SK-N-SH (cell line): Measurements from ENCODE around the gene ZNF225. TPM values are rescaled to one million over a fixed set of nuclear protein-coding genes. Genes with fewer than 3 reads are reported as not detected.

Experiments used
- CTCF ChIA-PET: fragments of 300-600, 350-600 bp; formaldehyde crosslinking; extraction: SDS; loops from one replicate; lab custom pipeline; 2021; lab: Yijun Ruan, JAX
- POLR2A ChIA-PET: fragments of 350-600 bp; sonication (Branson Sonifier 250); formaldehyde crosslinking; extraction: SDS; loops from one replicate; lab custom pipeline; 2020; ENCODE audit warnings: antibody characterized with exemption, inconsistent platforms; lab: Yijun Ruan, JAX
- DNase-seq: peaks from one replicate; pipeline ENCODE4 v3.0.0; 2012
- H2AFZ ChIP-seq: fragments of 200-600 bp; sonication (generic); 2 replicates; pipeline ENCODE4 v1.8.1; 2016; ENCODE audit warnings: antibody characterized with exemption, mild to moderate bottlenecking, low read depth
- H3F3A ChIP-seq: fragments of 200-600 bp; sonication (generic); replicated peaks from 2 replicates; pipeline ENCODE3; 2016; ENCODE audit warnings: antibody characterized with exemption, mild to moderate bottlenecking; ENCODE audit not compliant: insufficient read depth
- H3K27ac ChIP-seq, 2 experiments: fragments of 200-500 bp in 1 of 2; fragments of 200-600 bp in 1 of 2; sonication (Bioruptor generic) in 1 of 2; sonication (generic), shearing (Covaris generic) in 1 of 2; 2 replicates each; pipeline versions ENCODE4 v1.5.1 to v1.6.1; 2014 to 2016; ENCODE audit warnings: low read depth in 2 of 2, inconsistent platforms in 1 of 2, low read length in 1 of 2, mild to moderate bottlenecking in 1 of 2, mixed read lengths in 1 of 2
- H3K27me3 ChIP-seq: fragments of 200-600 bp; sonication (generic), shearing (Covaris generic); 2 replicates; pipeline ENCODE4 v1.6.1; 2016; ENCODE audit warnings: mixed run types; ENCODE audit not compliant: insufficient read depth
- H3K36me3 ChIP-seq, 2 experiments: fragments of 200-500 bp in 1 of 2; fragments of 200-600 bp in 1 of 2; sonication (Bioruptor generic) in 1 of 2; sonication (generic) in 1 of 2; replicated peaks in 1 of 2; 2 replicates each; pipeline versions ENCODE3 to v1.5.1; 2014 to 2016; ENCODE audit warnings: low read length in 1 of 2, mild to moderate bottlenecking in 1 of 2; ENCODE audit not compliant: insufficient read depth in 2 of 2, control insufficient read depth in 1 of 2
- H3K4me1 ChIP-seq, 2 experiments: fragments of 200-500 bp in 1 of 2; fragments of 200-600 bp in 1 of 2; sonication (Bioruptor generic) in 1 of 2; sonication (generic), shearing (Covaris generic) in 1 of 2; 2 replicates each; pipeline versions ENCODE4 v1.5.1 to v1.6.1; 2014 to 2016; ENCODE audit warnings: low read depth in 1 of 2, low read length in 1 of 2, mixed run types in 1 of 2; ENCODE audit not compliant: insufficient read depth in 2 of 2, control insufficient read depth in 1 of 2
- H3K4me2 ChIP-seq: fragments of 200-600 bp; sonication (generic), shearing (Covaris generic); 2 replicates; pipeline ENCODE4 v1.6.1; 2017; ENCODE audit warnings: mixed run types
- H3K4me3 ChIP-seq, 2 experiments: fragments of 200-500 bp in 1 of 2; fragments of 200-600 bp in 1 of 2; sonication (Bioruptor generic) in 1 of 2; sonication (generic), shearing (Covaris generic) in 1 of 2; 2 replicates each; pipeline versions ENCODE4 v1.5.1 to v1.8.1; 2014 to 2016; ENCODE audit warnings: low read depth in 2 of 2, inconsistent platforms in 1 of 2, low read length in 1 of 2, mild to moderate bottlenecking in 1 of 2, mixed read lengths in 1 of 2, moderate library complexity in 1 of 2
- H3K79me2 ChIP-seq: fragments of 200-600 bp; sonication (generic); 2 replicates; pipeline ENCODE4 v1.8.1; 2017; ENCODE audit warnings: mild to moderate bottlenecking; ENCODE audit not compliant: insufficient read depth
- H3K9ac ChIP-seq: fragments of 200-600 bp; sonication (generic); 2 replicates; pipeline ENCODE4 v1.6.1; 2017; ENCODE audit warnings: mixed run types
- H3K9me2 ChIP-seq: fragments of 200-600 bp; sonication (generic); 2 replicates; pipeline ENCODE4 v1.6.1; 2017; ENCODE audit warnings: mixed run types
- H3K9me3 ChIP-seq: fragments of 200-600 bp; sonication (generic); 2 replicates; pipeline ENCODE4 v1.6.1; 2017; ENCODE audit warnings: mixed run types, mild to moderate bottlenecking, moderate library complexity
- H4K20me1 ChIP-seq: fragments of 200-600 bp; sonication (generic); 2 replicates; pipeline ENCODE4 v1.6.1; 2017; ENCODE audit warnings: mild to moderate bottlenecking, mixed run types; ENCODE audit not compliant: insufficient read depth
- CHD2 ChIP-seq: fragments of 150-350 bp; IDR thresholded peaks from 2 replicates; pipeline ENCODE4 v1.6.1; 2018; ENCODE audit warnings: low read length; ENCODE audit not compliant: partially characterized antibody
- CTCF ChIP-seq: fragments of 200-600 bp; sonication (generic); IDR thresholded peaks from 2 replicates; pipeline ENCODE4 v1.6.1; 2017; ENCODE audit warnings: antibody characterized with exemption, mild to moderate bottlenecking, moderate library complexity
- EP300 ChIP-seq, 2 experiments: IDR thresholded peaks; 2 replicates each; pipeline versions ENCODE4 v1.4.0 to v1.6.1; 2012; ENCODE audit warnings: borderline replicate concordance in 1 of 2, low read depth in 1 of 2, low read length in 1 of 2
- FOSL2 ChIP-seq: IDR thresholded peaks from 2 replicates; pipeline ENCODE4 v1.4.0; 2012; ENCODE audit warnings: low read depth, mild to moderate bottlenecking, moderate library complexity, borderline replicate concordance
- GABPA ChIP-seq: IDR thresholded peaks from 2 replicates; pipeline ENCODE4 v1.4.0; 2012; ENCODE audit warnings: low read depth, mild to moderate bottlenecking
- JUND ChIP-seq: IDR thresholded peaks from 2 replicates; pipeline ENCODE4 v1.4.0; 2012
- MXI1 ChIP-seq: IDR thresholded peaks from 2 replicates; pipeline ENCODE4 v1.6.1; 2012; ENCODE audit warnings: mild to moderate bottlenecking, low read depth, low read length, improper control_type of control experiment
- NFIC ChIP-seq: IDR thresholded peaks from 2 replicates; pipeline ENCODE4 v1.4.0; 2012; ENCODE audit warnings: borderline replicate concordance
- POLR2AphosphoS5 ChIP-seq: IDR thresholded peaks from 2 replicates; pipeline ENCODE4 v1.6.1; 2012; ENCODE audit warnings: low read depth, low read length
- RAD21 ChIP-seq: IDR thresholded peaks from 2 replicates; pipeline ENCODE4 v1.6.1; 2012; ENCODE audit warnings: mild to moderate bottlenecking, low read length
- RCOR1 ChIP-seq: fragments of 150-350 bp; IDR thresholded peaks from 2 replicates; pipeline ENCODE4 v1.6.1; 2017; ENCODE audit warnings: antibody characterized with exemption, low read length
- RFX5 ChIP-seq: IDR thresholded peaks from 2 replicates; pipeline ENCODE4 v1.6.1; 2012; ENCODE audit warnings: mild to moderate bottlenecking, improper control_type of control experiment, low read length
- RXRA ChIP-seq: IDR thresholded peaks from 2 replicates; pipeline ENCODE4 v1.4.0; 2012; ENCODE audit warnings: low read depth, mild to moderate bottlenecking, borderline replicate concordance
- SIN3A ChIP-seq: IDR thresholded peaks from 2 replicates; pipeline ENCODE4 v1.6.1; 2012; ENCODE audit warnings: low read depth, mild to moderate bottlenecking, low read length, moderate library complexity, borderline replicate concordance
- SMC3 ChIP-seq: IDR thresholded peaks from 2 replicates; pipeline ENCODE4 v1.6.1; 2012; ENCODE audit warnings: low read depth, low read length, improper control_type of control experiment
- TAF1 ChIP-seq: IDR thresholded peaks from 2 replicates; pipeline ENCODE4 v1.6.1; 2012; ENCODE audit warnings: low read depth, mild to moderate bottlenecking, low read length, moderate library complexity, borderline replicate concordance
- TCF12 ChIP-seq: IDR thresholded peaks from 2 replicates; pipeline ENCODE4 v1.4.0; 2012
- TEAD4 ChIP-seq: IDR thresholded peaks from 2 replicates; pipeline ENCODE4 v1.4.0; 2012; ENCODE audit warnings: mild to moderate bottlenecking, borderline replicate concordance; ENCODE audit not compliant: insufficient read depth
- YY1 ChIP-seq: IDR thresholded peaks from 2 replicates; pipeline ENCODE4 v1.4.0; 2012; ENCODE audit warnings: low read depth, mild to moderate bottlenecking
- WGBS: methylation state at CpG from one replicate; pipeline ENCODE4 v1.1.6; 2017; ENCODE audit warnings: low lambda C conversion rate; 5-methylcytosine and 5-hydroxymethylcytosine counted together
- polyA plus RNA-seq, 3 experiments: library from polyadenylated mRNA; depleted of rRNA; stranded (reverse); fragments of >200 nt; gene quantifications; 2 replicates each; pipeline ENCODE4 v1.2.3, GENCODE V29; 2012
- small RNA-seq, 7 experiments: library from RNA; depleted of rRNA; stranded (forward); fragments of <200 nt; gene quantifications; one replicate each; pipeline ENCODE3, GENCODE V24; 2012

ZNF225 gene
- polyA plus RNA-seq, 1 of the 3 experiments (the other 2 are of a cell fraction): 1.2 TPM

- TF ChIP-seq CHD2 (no peak), RCOR1 (no peak), MXI1 (no peak)
- TF ChIP-seq, all 33 proteins: peak for 0
These were observed 67.8 kb downstream of the ZNF225 start (continued) for GRCh38 chr19:44180968-44181367.

- H3K9me2 ChIP-seq: 0 out of 2 replicates have a peak, but pooled peaks cover 2% of the 10 kb centered on the region
- H3K4me1 ChIP-seq: no peaks in the 10 kb centered on the region
- no peaks in the 10 kb centered on the region for H3K27me3 ChIP-seq
- TF ChIP-seq MXI1 (no peak), EP300 (IDR thresholded peaks at IDR 0.05; ENCODE audit: borderline replicate concordance in 1 of 2, low read depth in 1 of 2, low read length in 1 of 2) (no peak), SIN3A (no peak), TCF12 (no peak), TAF1 (no peak), JUND (no peak), RAD21 (no peak), NFIC (no peak), SMC3 (no peak), CTCF (no peak), RFX5 (no peak), POLR2AphosphoS5 (no peak), YY1 (no peak), CHD2 (no peak), TEAD4 (no peak), RXRA (no peak), GABPA (no peak), FOSL2 (no peak)
- TF ChIP-seq, all 33 proteins: peak for 0
- no peak overlapping the region for H3K9ac ChIP-seq
- no peaks in the 10 kb centered on the region; the same call in 1 of the 2 replicates for H3K9me3 ChIP-seq
- H4K20me1 ChIP-seq: no peaks in the 10 kb centered on the region
- POLR2A ChIA-PET: no interaction called here
- peaks cover 3% of the 10 kb centered on the region for H3F3A ChIP-seq
- H3K4me2 ChIP-seq: no peak overlapping the region
- H3K79me2 ChIP-seq: no peaks in the 10 kb centered on the region
- 85% methylated on average over 10 of the region's 10 CpGs for WGBS
- DNase-seq: no peak
- H3K27ac ChIP-seq: no peak overlapping the region
- CTCF ChIA-PET: no interaction called here
- H2AFZ ChIP-seq: no peak overlapping the region
- no peak overlapping the region for H3K4me3 ChIP-seq
- peaks cover 0 to 3% of the 10 kb centered on the region in 2 experiments for H3K36me3 ChIP-seq
These were observed 68.9 kb downstream of the ZNF225 start for GRCh38 chr19:44182145-44182544.

Small RNAs within 50 kb of the gene (small RNA-seq; reads per million reads assigned to genes)
- gene RNU6-902P: 0 reads per million in 7 experiments

Other genes with a start within 250 kb of the ZNF225 start
- gene ZNF404, start 229.4 kb upstream of the ZNF225 start, polyA plus RNA-seq (2012; rRNA removed): 2.6 and 4.3 TPM in 2 replicates
- 9.7 and 14.3 TPM in 2 replicates for gene ZNF45, start 178.1 kb upstream of the ZNF225 start, polyA plus RNA-seq (2012; rRNA removed)
- gene ZNF221, start 162.2 kb upstream of the ZNF225 start, polyA plus RNA-seq (2012; rRNA removed): 0.64 and 1.7 TPM in 2 replicates
- gene ZNF155, start 129.2 kb upstream of the ZNF225 start, polyA plus RNA-seq (2012; rRNA removed): 2.1 and 3.8 TPM in 2 replicates
- gene ZNF230, start 110.4 kb upstream of the ZNF225 start, polyA plus RNA-seq (2012; rRNA removed): 1.8 and 2.4 TPM in 2 replicates
- 3.7 and 6.7 TPM in 2 replicates for gene ZNF222, start 88.0 kb upstream of the ZNF225 start, polyA plus RNA-seq (2012; rRNA removed)
- 2.7 and 4.1 TPM in 2 replicates for gene ZNF223, start 61.4 kb upstream of the ZNF225 start, polyA plus RNA-seq (2012; rRNA removed)
- 1.4 and 2.2 TPM in 2 replicates for gene ZNF284, start 41.2 kb upstream of the ZNF225 start, polyA plus RNA-seq (2012; rRNA removed)
- 13.9 and 20.2 TPM in 2 replicates for gene ZNF224, start 19.0 kb upstream of the ZNF225 start, polyA plus RNA-seq (2012; rRNA removed)
- gene ZNF234, start 28.2 kb downstream of the ZNF225 start, polyA plus RNA-seq (2012; rRNA removed): 3.1 and 6.0 TPM in 2 replicates
- gene ZNF226, start 51.7 kb downstream of the ZNF225 start, polyA plus RNA-seq (2012; rRNA removed): 28.8 and 48.3 TPM in 2 replicates
- gene ZNF227, start 99.1 kb downstream of the ZNF225 start, polyA plus RNA-seq (2012; rRNA removed): 8.3 and 9.1 TPM in 2 replicates
- 0.97 and 1.8 TPM in 2 replicates for gene ZNF233, start 146.5 kb downstream of the ZNF225 start, polyA plus RNA-seq (2012; rRNA removed)
- 2.7 and 4.1 TPM in 2 replicates for gene ZNF235, start 191.6 kb downstream of the ZNF225 start, polyA plus RNA-seq (2012; rRNA removed)
- 2.5 and 5.3 TPM in 2 replicates for gene ZNF112, start 243.3 kb downstream of the ZNF225 start, polyA plus RNA-seq (2012; rRNA removed)